ENCODE data around the gene MLST8.

MLST8 gene

DNA sequence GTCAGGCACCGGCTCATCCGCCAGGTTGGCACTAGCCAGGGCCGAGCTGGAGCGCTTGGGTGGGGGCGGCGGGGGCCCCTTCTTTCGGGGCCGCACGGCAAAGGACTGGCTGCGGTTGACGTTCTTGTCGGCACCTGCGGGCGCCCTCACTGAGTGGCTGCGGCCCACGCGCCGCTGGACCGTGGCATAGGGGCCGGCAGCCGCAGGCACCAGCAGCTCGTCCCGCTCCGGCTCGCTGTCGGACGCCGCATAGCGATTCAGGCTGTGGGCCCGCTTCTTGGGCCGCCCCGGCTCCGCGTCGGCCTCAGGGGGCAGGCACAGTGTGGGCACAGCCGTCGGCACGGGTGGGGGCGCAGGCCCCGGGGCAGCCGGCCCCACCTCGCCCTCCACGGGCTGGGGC, 24.8 kb upstream of the MLST8 start:
- Histone ChIP-seq H3K4me1 (ENCODE audit: control insufficient read depth, insufficient read depth, low read length) (no peaks in the 10 kb centered on the region), H3K4me3 (ENCODE audit: low read depth, low read length) (no peak overlapping the region), H3K27ac (ENCODE audit: extremely low read depth, low read depth, low read length) (no peak overlapping the region), H3K36me3 (ENCODE audit: control insufficient read depth in 2 of 2, insufficient read depth in 1 of 2, low read length in 2 of 2) (peaks cover 0 to 38% of the 10 kb centered on the region in 2 experiments; a peak in 1 of 3 replicates), H3K9me3 (ENCODE audit: control insufficient read depth, insufficient read depth, low read depth, low read length) (no peaks in the 10 kb centered on the region)
- ChIA-PET CTCF (no interaction called here), POLR2A (interaction anchor here (1.3 kb wide), 1 partner anchor 25 kb away, joined by 13 read pairs; the partner anchor contains the start of gene TRAF7)
- no peak for TF ChIP-seq GLIS2 (tag by site-specific recombination; IDR thresholded peaks at IDR 0.05)
- TF ChIP-seq ZNF335 (tag by site-specific recombination; conservative IDR thresholded peaks at IDR 0.05): no peak
- no peak for TF ChIP-seq ZNF221 (tag by site-specific recombination; IDR thresholded peaks at IDR 0.05; ENCODE audit: borderline replicate concordance)
- no peak for TF ChIP-seq ZNF521 (tag by site-specific recombination; IDR thresholded peaks at IDR 0.05)
- TF ChIP-seq, protein P1, sequence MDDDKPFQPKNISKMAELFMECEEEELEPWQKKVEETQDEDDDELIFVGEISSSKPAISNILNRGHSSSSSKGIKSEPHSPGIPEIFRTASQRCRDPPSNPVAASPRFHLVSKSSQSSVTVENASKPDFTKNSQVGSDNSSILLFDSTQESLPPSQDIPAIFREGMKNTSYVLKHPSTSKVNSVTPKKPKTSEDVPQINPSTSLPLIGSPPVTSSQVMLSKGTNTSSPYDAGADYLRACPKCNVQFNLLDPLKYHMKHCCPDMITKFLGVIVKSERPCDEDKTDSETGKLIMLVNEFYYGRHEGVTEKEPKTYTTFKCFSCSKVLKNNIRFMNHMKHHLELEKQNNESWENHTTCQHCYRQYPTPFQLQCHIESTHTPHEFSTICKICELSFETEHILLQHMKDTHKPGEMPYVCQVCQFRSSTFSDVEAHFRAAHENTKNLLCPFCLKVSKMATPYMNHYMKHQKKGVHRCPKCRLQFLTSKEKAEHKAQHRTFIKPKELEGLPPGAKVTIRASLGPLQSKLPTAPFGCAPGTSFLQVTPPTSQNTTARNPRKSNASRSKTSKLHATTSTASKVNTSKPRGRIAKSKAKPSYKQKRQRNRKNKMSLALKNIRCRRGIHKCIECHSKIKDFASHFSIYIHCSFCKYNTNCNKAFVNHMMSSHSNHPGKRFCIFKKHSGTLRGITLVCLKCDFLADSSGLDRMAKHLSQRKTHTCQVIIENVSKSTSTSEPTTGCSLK (tag by site-specific recombination; IDR thresholded peaks at IDR 0.05): no peak
- TF ChIP-seq, protein P2, sequence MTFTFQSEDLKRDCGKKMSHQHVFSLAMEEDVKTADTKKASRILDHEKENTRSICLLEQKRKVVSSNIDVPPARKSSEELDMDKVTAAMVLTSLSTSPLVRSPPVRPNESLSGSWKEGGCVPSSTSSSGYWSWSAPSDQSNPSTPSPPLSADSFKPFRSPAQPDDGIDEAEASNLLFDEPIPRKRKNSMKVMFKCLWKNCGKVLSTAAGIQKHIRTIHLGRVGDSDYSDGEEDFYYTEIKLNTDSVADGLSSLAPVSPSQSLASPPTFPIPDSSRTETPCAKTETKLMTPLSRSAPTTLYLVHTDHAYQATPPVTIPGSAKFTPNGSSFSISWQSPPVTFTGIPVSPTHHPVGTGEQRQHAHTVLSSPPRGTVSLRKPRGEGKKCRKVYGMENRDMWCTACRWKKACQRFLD (tag by site-specific recombination; IDR thresholded peaks at IDR 0.05): no peak
- TF ChIP-seq, protein P3, sequence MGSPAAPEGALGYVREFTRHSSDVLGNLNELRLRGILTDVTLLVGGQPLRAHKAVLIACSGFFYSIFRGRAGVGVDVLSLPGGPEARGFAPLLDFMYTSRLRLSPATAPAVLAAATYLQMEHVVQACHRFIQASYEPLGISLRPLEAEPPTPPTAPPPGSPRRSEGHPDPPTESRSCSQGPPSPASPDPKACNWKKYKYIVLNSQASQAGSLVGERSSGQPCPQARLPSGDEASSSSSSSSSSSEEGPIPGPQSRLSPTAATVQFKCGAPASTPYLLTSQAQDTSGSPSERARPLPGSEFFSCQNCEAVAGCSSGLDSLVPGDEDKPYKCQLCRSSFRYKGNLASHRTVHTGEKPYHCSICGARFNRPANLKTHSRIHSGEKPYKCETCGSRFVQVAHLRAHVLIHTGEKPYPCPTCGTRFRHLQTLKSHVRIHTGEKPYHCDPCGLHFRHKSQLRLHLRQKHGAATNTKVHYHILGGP (tag by site-specific recombination; IDR thresholded peaks at IDR 0.05): no peak
- no peak for TF ChIP-seq ZNF133 (tag by site-specific recombination; IDR thresholded peaks at IDR 0.05)
- no peak for TF ChIP-seq KLF10 (tag by site-specific recombination; IDR thresholded peaks at IDR 0.05)
- no peak for TF ChIP-seq SP2 (tag by site-specific recombination; IDR thresholded peaks at IDR 0.05)
- no peak for TF ChIP-seq ZNF48 (tag by site-specific recombination; IDR thresholded peaks at IDR 0.05)
- no peak for TF ChIP-seq ZNF624 (tag by site-specific recombination; IDR thresholded peaks at IDR 0.05)
- TF ChIP-seq GLIS1 (tag by site-specific recombination; IDR thresholded peaks at IDR 0.05): no peak
- TF ChIP-seq, protein P4, sequence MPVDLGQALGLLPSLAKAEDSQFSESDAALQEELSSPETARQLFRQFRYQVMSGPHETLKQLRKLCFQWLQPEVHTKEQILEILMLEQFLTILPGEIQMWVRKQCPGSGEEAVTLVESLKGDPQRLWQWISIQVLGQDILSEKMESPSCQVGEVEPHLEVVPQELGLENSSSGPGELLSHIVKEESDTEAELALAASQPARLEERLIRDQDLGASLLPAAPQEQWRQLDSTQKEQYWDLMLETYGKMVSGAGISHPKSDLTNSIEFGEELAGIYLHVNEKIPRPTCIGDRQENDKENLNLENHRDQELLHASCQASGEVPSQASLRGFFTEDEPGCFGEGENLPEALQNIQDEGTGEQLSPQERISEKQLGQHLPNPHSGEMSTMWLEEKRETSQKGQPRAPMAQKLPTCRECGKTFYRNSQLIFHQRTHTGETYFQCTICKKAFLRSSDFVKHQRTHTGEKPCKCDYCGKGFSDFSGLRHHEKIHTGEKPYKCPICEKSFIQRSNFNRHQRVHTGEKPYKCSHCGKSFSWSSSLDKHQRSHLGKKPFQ (tag by site-specific recombination; IDR thresholded peaks at IDR 0.05): no peak
- TF ChIP-seq ZNF677 (tag by site-specific recombination; IDR thresholded peaks at IDR 0.05): no peak
- TF ChIP-seq ZIC2 (tag by site-specific recombination; IDR thresholded peaks at IDR 0.05): no peak
- TF ChIP-seq, protein P5, sequence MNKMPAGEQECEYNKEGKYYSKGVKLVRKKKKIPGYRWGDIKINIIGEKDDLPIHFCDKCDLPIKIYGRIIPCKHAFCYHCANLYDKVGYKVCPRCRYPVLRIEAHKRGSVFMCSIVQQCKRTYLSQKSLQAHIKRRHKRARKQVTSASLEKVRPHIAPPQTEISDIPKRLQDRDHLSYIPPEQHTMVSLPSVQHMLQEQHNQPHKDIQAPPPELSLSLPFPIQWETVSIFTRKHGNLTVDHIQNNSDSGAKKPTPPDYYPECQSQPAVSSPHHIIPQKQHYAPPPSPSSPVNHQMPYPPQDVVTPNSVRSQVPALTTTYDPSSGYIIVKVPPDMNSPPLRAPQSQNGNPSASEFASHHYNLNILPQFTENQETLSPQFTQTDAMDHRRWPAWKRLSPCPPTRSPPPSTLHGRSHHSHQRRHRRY (tag by site-specific recombination; IDR thresholded peaks at IDR 0.05): no peak

All from HEK293 (cell line).